A549 (cell line): ENCODE results near the gene SUMO3. TPM values are rescaled to one million over a fixed set of nuclear protein-coding genes. Genes with fewer than 3 reads are reported as not detected.

Experiments
- ATAC-seq, 2 experiments: fragments of 200-7000 bp in 1 of 2; fragments of >200 bp in 1 of 2; cut with Nextera tagmentation in 1 of 2; cut with Tn5 transposase in 1 of 2; 3 replicates each; pipeline versions ENCODE4 v1.8.0 to v1.9.1; 2018 to 2020; ENCODE audit warnings: mild to moderate bottlenecking in 1 of 2, moderate library complexity in 1 of 2
- CTCF ChIA-PET: fragments of 300-600 bp; sonication (Branson Sonifier 250); formaldehyde crosslinking; extraction: SDS; loops from one replicate; lab custom pipeline; 2021; ENCODE audit warnings: antibody characterized with exemption, inconsistent platforms; lab: Yijun Ruan, JAX
- POLR2A ChIA-PET: fragments of 350-600 bp; formaldehyde crosslinking; extraction: SDS; loops from one replicate; lab custom pipeline; 2021; ENCODE audit warnings: antibody characterized with exemption, inconsistent platforms; lab: Yijun Ruan, JAX
- DNase-seq, 2 experiments: peaks; one replicate each; pipeline versions ENCODE4 v3.0.0 to v3.0.0-alpha.2; 2011 to 2016; ENCODE audit warnings: low read depth in 1 of 2, low spot score in 1 of 2
- FAIRE-seq: peaks from 2 replicates; lab custom pipeline; 2011; peaks lifted over from hg19 to GRCh38; lab: Jason Lieb, UNC
- H3K27ac ChIP-seq, 2 experiments: fragments of >200 bp; sonication (Bioruptor Twin); formaldehyde crosslinking; 3 replicates each; pipeline ENCODE4 v1.5.1; 2016 to 2017
- H3K4me1 ChIP-seq: fragments of >200 bp; sonication (Bioruptor Twin); formaldehyde crosslinking; 3 replicates; pipeline ENCODE4 v1.6.1; 2016
- H3K4me2 ChIP-seq: fragments of >200 bp; sonication (Bioruptor Twin); formaldehyde crosslinking; 3 replicates; pipeline ENCODE4 v1.6.1; 2016
- H3K4me3 ChIP-seq: fragments of >200 bp; sonication (Bioruptor Twin); formaldehyde crosslinking; 3 replicates; pipeline ENCODE4 v1.5.1; 2016
- H3K9me3 ChIP-seq: fragments of >200 bp; sonication (Bioruptor Twin); formaldehyde crosslinking; 3 replicates; pipeline ENCODE4 v1.6.1; 2016
- EHF ChIP-seq: fragments of 250-450 bp; sonication (Bioruptor Pico); IDR thresholded peaks from 2 replicates; pipeline ENCODE4 v1.5.0; 2020; ENCODE audit warnings: mild to moderate bottlenecking
- EP300 ChIP-seq, 2 experiments: fragments of >200 bp; sonication (Bioruptor Twin); formaldehyde crosslinking; IDR thresholded peaks; 2 replicates in 1 of 2; 3 replicates in 1 of 2; pipeline ENCODE4 v1.6.1; 2016 to 2017
- FOSL2 ChIP-seq, 2 experiments: fragments of 450-650 bp in 1 of 2; fragments of >200 bp in 1 of 2; sonication (Bioruptor Twin) in 1 of 2; formaldehyde crosslinking; IDR thresholded peaks; 2 replicates each; pipeline versions ENCODE4 v1.5.0 to v1.6.1; 2016 to 2020; ENCODE audit warnings: mild to moderate bottlenecking in 1 of 2, moderate library complexity in 1 of 2
- HDAC2 ChIP-seq: fragments of 200-600 bp; sonication (generic); IDR thresholded peaks from 2 replicates; pipeline ENCODE4 v1.6.1; 2016
- HEYL ChIP-seq: fragments of 250-450 bp; sonication (Bioruptor Pico); IDR thresholded peaks from 2 replicates; pipeline ENCODE4 v1.8.0; 2021; ENCODE audit warnings: mild to moderate bottlenecking, moderate library complexity
- HOXB13 ChIP-seq: fragments of 250-450 bp; sonication (Bioruptor Pico); IDR thresholded peaks from 2 replicates; pipeline ENCODE4 v1.5.0; 2020; ENCODE audit warnings: low read depth, mild to moderate bottlenecking, moderate library complexity
- JUN ChIP-seq, 2 experiments: fragments of >200 bp; sonication (Bioruptor Twin); formaldehyde crosslinking; IDR thresholded peaks; 2 replicates in 1 of 2; 3 replicates in 1 of 2; pipeline ENCODE4 v1.6.1; 2016 to 2017
- NFE2L2 ChIP-seq: fragments of 150-350 bp; conservative IDR thresholded peaks from 2 replicates; pipeline ENCODE4 v1.6.1; 2014; ENCODE audit warnings: low read length
- RAD21 ChIP-seq, 2 experiments: fragments of >200 bp in 1 of 2; sonication (Bioruptor Twin) in 1 of 2; formaldehyde crosslinking in 1 of 2; IDR thresholded peaks in 1 of 2; conservative IDR thresholded peaks in 1 of 2; 2 replicates in 1 of 2; 3 replicates in 1 of 2; pipeline ENCODE4 v1.6.1; 2012 to 2018; ENCODE audit warnings: inconsistent platforms in 1 of 2
- RARB ChIP-seq: fragments of 250-450 bp; sonication (Bioruptor Pico); IDR thresholded peaks from 2 replicates; pipeline ENCODE4 v1.8.0; 2021; ENCODE audit warnings: mild to moderate bottlenecking, moderate library complexity
- RFX5 ChIP-seq: fragments of 450-650 bp; IDR thresholded peaks from 2 replicates; pipeline ENCODE4 v1.7.1; 2014; ENCODE audit warnings: antibody characterized with exemption, mild to moderate bottlenecking, moderate library complexity
- SMC3 ChIP-seq: fragments of >200 bp; sonication (Bioruptor Twin); formaldehyde crosslinking; IDR thresholded peaks from 3 replicates; pipeline ENCODE4 v1.6.1; 2018; ENCODE audit warnings: inconsistent platforms
- TP53 ChIP-seq: fragments of 250-450 bp; sonication (Bioruptor Pico); IDR thresholded peaks from 2 replicates; pipeline ENCODE4 v1.5.0; 2021; ENCODE audit warnings: mild to moderate bottlenecking, moderate library complexity
- ZC3H11A ChIP-seq: fragments of 450-650 bp; IDR thresholded peaks from 2 replicates; pipeline ENCODE4 v1.6.1; 2014; ENCODE audit warnings: antibody characterized with exemption, mild to moderate bottlenecking
- WGBS: methylation state at CpG from one replicate; pipeline ENCODE4 v1.1.6; 2017; ENCODE audit errors: missing lambda C conversion rate; 5-methylcytosine and 5-hydroxymethylcytosine counted together
- polyA plus RNA-seq, 4 experiments: library from polyadenylated mRNA; depleted of rRNA in 3 of 4; stranded (reverse); fragments of >200 nt; fragmentation: RNase III in 1 of 4; extraction: RNeasy Plus Mini Kit Qiagen cat#74134 plus additional on column Dnase treatment in 1 of 4; gene quantifications; 2 replicates in 3 of 4; 3 replicates in 1 of 4; pipeline ENCODE4 v1.2.3, GENCODE V29; 2011 to 2017
- TF ChIP-seq, protein P1 (sequence below): fragments of >200 bp; sonication (Bioruptor Twin); formaldehyde crosslinking; IDR thresholded peaks from 2 replicates; pipeline ENCODE4 v1.6.1; 2016
- TF ChIP-seq, protein P2 (sequence below): IDR thresholded peaks from 2 replicates; pipeline ENCODE4 v1.6.1; 2012
- TF ChIP-seq, protein P3 (sequence below): fragments of 450-650 bp; IDR thresholded peaks from 2 replicates; pipeline ENCODE4 v1.6.1; 2014; ENCODE audit warnings: antibody characterized with exemption
- TF ChIP-seq, protein P4 (sequence below): fragments of >200 bp; sonication (Bioruptor Twin); formaldehyde crosslinking; IDR thresholded peaks from 3 replicates; pipeline ENCODE4 v1.6.1; 2016
- TF ChIP-seq, protein P5 (sequence below): IDR thresholded peaks from 2 replicates; pipeline ENCODE4 v1.6.1; 2012; ENCODE audit warnings: low read depth, borderline replicate concordance

The SUMO3 gene
- polyA plus RNA-seq, 2 of the 4 experiments (the other 2 are of a cell fraction): 78.4 to 110 TPM

- ATAC-seq: no peak
- no peak overlapping the region for H3K4me2 ChIP-seq
- WGBS: 95% methylated on average over 33 of the region's 33 CpGs
- H3K9me3 ChIP-seq: peaks cover 34% of the 10 kb centered on the region
- DNase-seq: no peak
- H3K4me1 ChIP-seq: peaks cover 9% of the 10 kb centered on the region; the same call in 2 of the 3 replicates
- no peak overlapping the region for H3K4me3 ChIP-seq
- no peak overlapping the region for H3K27ac ChIP-seq
- POLR2A ChIA-PET: no interaction called here
- TF ChIP-seq HEYL (no peak), JUN (IDR thresholded peaks at IDR 0.05) (no peak), RFX5 (no peak), SMC3 (no peak), FOSL2 (IDR thresholded peaks at IDR 0.05) (no peak), FOSL2 (CRISPR knock-in tag; IDR thresholded peaks at IDR 0.05) (no peak), RAD21 (conservative IDR thresholded peaks at IDR 0.05 in 1 of 2, IDR thresholded peaks at IDR 0.05 in 1 of 2) (no peak)
- TF ChIP-seq, protein P1, sequence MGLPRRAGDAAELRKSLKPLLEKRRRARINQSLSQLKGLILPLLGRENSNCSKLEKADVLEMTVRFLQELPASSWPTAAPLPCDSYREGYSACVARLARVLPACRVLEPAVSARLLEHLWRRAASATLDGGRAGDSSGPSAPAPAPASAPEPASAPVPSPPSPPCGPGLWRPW: no peak
- CTCF ChIA-PET: interaction anchor here (2.0 kb wide), 1 partner anchor 18 kb away, joined by 6 read pairs; the partner anchor contains the start of gene UBE2G2
- FAIRE-seq: no peak
Observed at GRCh38 chr21:44819283-44820243, 1.7 kb upstream of the SUMO3 start.

DNA sequence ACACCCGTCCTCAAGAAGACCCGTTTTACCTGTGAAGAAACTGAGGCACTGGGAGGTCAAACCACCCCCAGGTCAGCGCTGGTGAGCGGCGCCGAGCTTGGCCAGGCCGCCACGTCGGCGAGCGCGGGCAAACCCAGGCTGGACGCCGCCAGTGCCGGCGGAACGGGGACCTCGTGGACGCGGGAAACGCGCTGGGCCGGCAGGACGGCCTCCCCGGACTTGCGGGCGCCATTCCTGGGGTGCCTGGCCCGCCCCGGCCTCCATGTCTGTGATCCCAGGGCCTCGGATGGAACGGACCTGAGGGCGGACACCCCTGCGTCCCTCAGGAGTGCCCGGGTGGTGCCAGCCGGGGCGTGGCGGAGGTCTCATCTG, 764 bp upstream of the SUMO3 start:
- peaks cover 9% of the 10 kb centered on the region; the same call in 2 of the 3 replicates for H3K4me1 ChIP-seq
- TF ChIP-seq FOSL2 (IDR thresholded peaks at IDR 0.05): no peak
- TF ChIP-seq FOSL2 (CRISPR knock-in tag; IDR thresholded peaks at IDR 0.05): no peak
- ChIA-PET CTCF (interaction anchor here (2.0 kb wide), 1 partner anchor 17 kb away, joined by 6 read pairs; the partner anchor contains the start of gene UBE2G2), POLR2A (no interaction called here)
- H3K4me2 ChIP-seq: peak overlapping the region; percentile 69
- DNase-seq (no peak), FAIRE-seq (no peak), ATAC-seq (no peak)
- H3K27ac ChIP-seq: peak overlapping the region; percentile 85 to 97
- peak overlapping the region; percentile 64 for H3K4me3 ChIP-seq
- 100% methylated on average over 1 of the region's 37 CpGs for WGBS
- peaks cover 32% of the 10 kb centered on the region for H3K9me3 ChIP-seq

DNA sequence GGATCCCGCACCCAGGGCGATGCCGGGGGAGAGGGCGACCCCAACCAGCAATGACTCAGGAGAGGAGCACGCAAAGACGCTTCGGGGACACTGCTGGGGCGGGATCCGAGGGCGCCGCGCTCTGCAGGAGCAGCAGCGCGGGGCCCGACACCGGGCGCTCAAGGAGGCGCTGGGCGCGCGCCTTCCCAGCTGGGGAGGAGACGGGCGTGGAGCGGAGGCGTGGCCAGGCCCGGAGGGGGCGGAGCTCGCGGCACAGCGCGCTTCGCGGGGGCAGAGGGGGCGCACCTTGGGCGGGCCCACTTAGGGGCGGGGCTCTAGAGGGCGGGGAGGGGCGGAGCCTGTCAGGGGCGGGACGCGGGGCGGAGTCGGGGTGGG, 369 bp downstream of the SUMO3 start:
- no CpG with 5 or more reads among the region's 43 CpGs for WGBS
- H3K4me1 ChIP-seq: peaks cover 9% of the 10 kb centered on the region; the same call in 2 of the 3 replicates
- H3K4me3 ChIP-seq: peak overlapping the region; percentile 64
- TF ChIP-seq, protein P2, sequence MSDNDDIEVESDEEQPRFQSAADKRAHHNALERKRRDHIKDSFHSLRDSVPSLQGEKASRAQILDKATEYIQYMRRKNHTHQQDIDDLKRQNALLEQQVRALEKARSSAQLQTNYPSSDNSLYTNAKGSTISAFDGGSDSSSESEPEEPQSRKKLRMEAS: 0 out of 2 replicates have a peak, but pooled peaks have one; percentile 4
- no peak for TF ChIP-seq HDAC2
- TF ChIP-seq, all 56 proteins: peak for 1
- Histone ChIP-seq H3K27ac (peak overlapping the region; percentile 85 to 97), H3K4me2 (peak overlapping the region; percentile 69), H3K9me3 (peaks cover 21% of the 10 kb centered on the region)
- POLR2A ChIA-PET: interaction anchor here (0.6 to 1.0 kb wide), 4 partner anchors 9 to 56 kb away, joined by 3 to 8 read pairs (median 6); partner anchors contain the start of genes PTTG1IP and UBE2G2
- ATAC-seq (peak; percentile 84 to 86), FAIRE-seq (no peak), DNase-seq (peak; percentile 49 to 86)
- CTCF ChIA-PET: interaction anchor here (0.7 kb wide), 1 partner anchor 115 kb away, joined by 3 read pairs; no protein-coding TSS in a partner anchor

- peaks cover 19% of the 10 kb centered on the region for H3K9me3 ChIP-seq
- peak overlapping the region; percentile 69 for H3K4me2 ChIP-seq
- WGBS: 91% methylated on average over 4 of the region's 57 CpGs
- DNase-seq (no peak), ATAC-seq (no peak; a peak in 1 of 6 replicates), FAIRE-seq (no peak)
- TF ChIP-seq, protein P3, sequence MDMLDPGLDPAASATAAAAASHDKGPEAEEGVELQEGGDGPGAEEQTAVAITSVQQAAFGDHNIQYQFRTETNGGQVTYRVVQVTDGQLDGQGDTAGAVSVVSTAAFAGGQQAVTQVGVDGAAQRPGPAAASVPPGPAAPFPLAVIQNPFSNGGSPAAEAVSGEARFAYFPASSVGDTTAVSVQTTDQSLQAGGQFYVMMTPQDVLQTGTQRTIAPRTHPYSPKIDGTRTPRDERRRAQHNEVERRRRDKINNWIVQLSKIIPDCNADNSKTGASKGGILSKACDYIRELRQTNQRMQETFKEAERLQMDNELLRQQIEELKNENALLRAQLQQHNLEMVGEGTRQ: no peak
- TF ChIP-seq, protein P4, sequence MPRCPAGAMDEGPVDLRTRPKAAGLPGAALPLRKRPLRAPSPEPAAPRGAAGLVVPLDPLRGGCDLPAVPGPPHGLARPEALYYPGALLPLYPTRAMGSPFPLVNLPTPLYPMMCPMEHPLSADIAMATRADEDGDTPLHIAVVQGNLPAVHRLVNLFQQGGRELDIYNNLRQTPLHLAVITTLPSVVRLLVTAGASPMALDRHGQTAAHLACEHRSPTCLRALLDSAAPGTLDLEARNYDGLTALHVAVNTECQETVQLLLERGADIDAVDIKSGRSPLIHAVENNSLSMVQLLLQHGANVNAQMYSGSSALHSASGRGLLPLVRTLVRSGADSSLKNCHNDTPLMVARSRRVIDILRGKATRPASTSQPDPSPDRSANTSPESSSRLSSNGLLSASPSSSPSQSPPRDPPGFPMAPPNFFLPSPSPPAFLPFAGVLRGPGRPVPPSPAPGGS: no peak
- TF ChIP-seq EP300 (IDR thresholded peaks at IDR 0.05) (no peak), RARB (CRISPR knock-in tag) (no peak), JUN (IDR thresholded peaks at IDR 0.05) (no peak), EHF (CRISPR knock-in tag) (no peak), TP53 (no peak), HOXB13 (CRISPR knock-in tag) (no peak), ZC3H11A (no peak), NFE2L2 (no peak), HDAC2 (no peak)
- TF ChIP-seq, protein P5, sequence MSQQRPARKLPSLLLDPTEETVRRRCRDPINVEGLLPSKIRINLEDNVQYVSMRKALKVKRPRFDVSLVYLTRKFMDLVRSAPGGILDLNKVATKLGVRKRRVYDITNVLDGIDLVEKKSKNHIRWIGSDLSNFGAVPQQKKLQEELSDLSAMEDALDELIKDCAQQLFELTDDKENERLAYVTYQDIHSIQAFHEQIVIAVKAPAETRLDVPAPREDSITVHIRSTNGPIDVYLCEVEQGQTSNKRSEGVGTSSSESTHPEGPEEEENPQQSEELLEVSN: no peak
- TF ChIP-seq, protein P1: no peak
- ChIA-PET POLR2A (interaction anchor here (0.9 to 1.0 kb wide), 3 partner anchors 10 to 57 kb away, joined by 5 to 8 read pairs (median 6); partner anchors contain the start of genes PTTG1IP and UBE2G2), CTCF (interaction anchor here (0.7 kb wide), 1 partner anchor 116 kb away, joined by 3 read pairs; no protein-coding TSS in a partner anchor)
- H3K4me3 ChIP-seq: peak overlapping the region; percentile 64
- H3K4me1 ChIP-seq: peaks cover 9% of the 10 kb centered on the region; the same call in 2 of the 3 replicates
- H3K27ac ChIP-seq: peak overlapping the region; percentile 16 to 97; a peak in 5 of 6 replicates
Observed at GRCh38 chr21:44816761-44817505, 929 bp downstream of the SUMO3 start.
